ENCODE data around the gene EPC1. TPM values are rescaled to one million over a fixed set of nuclear protein-coding genes. Genes with fewer than 3 reads are reported as not detected.

EPC1 gene
- total and polyA plus RNA-seq, 9 of the 15 experiments (the other 6 are each of a cell fraction or from before 2014, with no cell fraction given), result 7.0 to 43.6 (median 16.1) TPM

- FAIRE-seq (no peak), DNase-seq (ENCODE audit: extremely low read depth in 1 of 4, low spot score in 3 of 4) (no peak), ATAC-seq (no peak)
- H4K20me1 ChIP-seq (replicated peaks; ENCODE audit: control insufficient read depth, insufficient read depth, low read length), result no peaks in the 10 kb centered on the region
- H3K79me2 ChIP-seq (ENCODE audit: control insufficient read depth, insufficient read depth, low read length), result peaks cover 20% of the 10 kb centered on the region
- intact Hi-C loops (cut with micrococcal nuclease) (loop anchor here (2.0 to 5.0 kb wide), 3 partner anchors 20 to 176 kb away; partner anchors contain the start of gene EPC1), in situ Hi-C loops (cut with MboI) (loop anchor here (10.0 kb wide), 1 partner anchor 112 kb away; no protein-coding TSS in a partner anchor)
- no peaks in the 10 kb centered on the region for H3K9me3 ChIP-seq (replicated peaks; ENCODE audit: control insufficient read depth, insufficient read depth, low read depth, low read length)
- POLR2A ChIA-PET, result interaction anchor here (0.6 to 1.4 kb wide), 4 partner anchors 12 to 123 kb away, joined by 3 to 6 read pairs (median 3); no protein-coding TSS in a partner anchor
- no peak overlapping the region for H3K4me2 ChIP-seq (ENCODE audit: insufficient read depth, low read length)
- TF ChIP-seq DMBX1 (CRISPR knock-in tag; IDR thresholded peaks at IDR 0.05; ENCODE audit: borderline replicate concordance) (no peak), ZBTB11 (CRISPR knock-in tag; IDR thresholded peaks at IDR 0.05) (no peak), ZNF232 (CRISPR knock-in tag; IDR thresholded peaks at IDR 0.05) (no peak), ZNF12 (CRISPR knock-in tag; IDR thresholded peaks at IDR 0.05) (no peak)
- no peaks in the 10 kb centered on the region; a peak in 2 of 5 replicates for H3K4me1 ChIP-seq (replicated peaks in 1 of 2; ENCODE audit: control insufficient read depth in 2 of 2, insufficient read depth in 2 of 2, low read length in 2 of 2)
- H3K27ac ChIP-seq (ENCODE audit: extremely low read depth, low read depth, low read length), result no peak overlapping the region
- 39% methylated on average over 3 of the region's 3 CpGs for WGBS (ENCODE audit: insufficient coverage, low coverage, missing lambda C conversion rate)
- no peaks in the 10 kb centered on the region for H3K9me1 ChIP-seq (ENCODE audit: control insufficient read depth, insufficient read depth, low read length)
- no peaks in the 10 kb centered on the region for H3K36me3 ChIP-seq (ENCODE audit: control insufficient read depth, insufficient read depth, low read length)
- no peaks in the 10 kb centered on the region for H3K27me3 ChIP-seq (ENCODE audit: control insufficient read depth in 2 of 2, insufficient read depth in 2 of 2, low read length in 2 of 2)
- no TSS peak for BruUV-seq (replicated peaks)
- CTCF ChIA-PET (ENCODE audit: low intra/inter-chr PET ratio), result interaction anchor here (1.6 kb wide), 1 partner anchor 176 kb away, joined by 8 read pairs; no protein-coding TSS in a partner anchor
- no peak overlapping the region for H2AFZ ChIP-seq (ENCODE audit: low read depth, low read length)
- no peak overlapping the region for H3K9ac ChIP-seq (ENCODE audit: insufficient read depth in 1 of 2, low read depth in 2 of 2, low read length in 2 of 2)
- no peak overlapping the region for H3K4me3 ChIP-seq
These were observed 19.6 kb upstream of the EPC1 start for GRCh38 chr10:32366588-32366987.

All from K562 (cell line).